Measurements from ENCODE around the gene EGFLAM. TPM values are rescaled to one million over a fixed set of nuclear protein-coding genes. Genes with fewer than 3 reads are reported as not detected.

Gene EGFLAM
- total RNA-seq, 1 donor from 2014 or later: 0.12 TPM

- no peaks in the 10 kb centered on the region for H3K4me1 Mint-ChIP-seq (ENCODE audit: low read depth)
- H3K4me3 Mint-ChIP-seq (ENCODE audit: unreplicated experiment): no peak overlapping the region
- no peaks in the 10 kb centered on the region for H3K36me3 Mint-ChIP-seq (ENCODE audit: low read depth)
- no peak for DNase-seq (ENCODE audit: low spot score)
- TF ChIP-seq CTCF (IDR thresholded peaks at IDR 0.05): no peak
- peaks cover 4% of the 10 kb centered on the region for H3K9me3 Mint-ChIP-seq (ENCODE audit: low read depth)
- no peak overlapping the region for H3K27ac Mint-ChIP-seq (ENCODE audit: unreplicated experiment)
- H3K27me3 Mint-ChIP-seq (ENCODE audit: low read depth): peaks cover 5% of the 10 kb centered on the region
These were observed 32.3 kb upstream of the EGFLAM start for GRCh38 chr5:38226091-38226490.

GRCh38 chr5:38228914-38229313 lies 29.4 kb upstream of the EGFLAM start:
- TF ChIP-seq CTCF (IDR thresholded peaks at IDR 0.05): no peak
- Mint-ChIP-seq H3K27ac (ENCODE audit: unreplicated experiment) (no peak overlapping the region), H3K27me3 (ENCODE audit: low read depth) (peaks cover 9% of the 10 kb centered on the region), H3K36me3 (ENCODE audit: low read depth) (no peaks in the 10 kb centered on the region), H3K9me3 (ENCODE audit: low read depth) (peaks cover 2% of the 10 kb centered on the region), H3K4me3 (ENCODE audit: unreplicated experiment) (no peak overlapping the region), H3K4me1 (ENCODE audit: low read depth) (no peaks in the 10 kb centered on the region)
- DNase-seq (ENCODE audit: low spot score): no peak

GRCh38 chr5:38234737-38235136 lies 23.6 kb upstream of the EGFLAM start:
- H3K36me3 Mint-ChIP-seq (ENCODE audit: low read depth): no peaks in the 10 kb centered on the region
- H3K4me1 Mint-ChIP-seq (ENCODE audit: low read depth): no peaks in the 10 kb centered on the region
- DNase-seq (ENCODE audit: low spot score): no peak
- H3K27ac Mint-ChIP-seq (ENCODE audit: unreplicated experiment): no peak overlapping the region
- H3K27me3 Mint-ChIP-seq (ENCODE audit: low read depth): peaks cover 5% of the 10 kb centered on the region
- TF ChIP-seq CTCF (IDR thresholded peaks at IDR 0.05): no peak
- peaks cover 6% of the 10 kb centered on the region for H3K9me3 Mint-ChIP-seq (ENCODE audit: low read depth)
- H3K4me3 Mint-ChIP-seq (ENCODE audit: unreplicated experiment): no peak overlapping the region

GRCh38 chr5:38237681-38238080 lies 20.7 kb upstream of the EGFLAM start:
- H3K36me3 Mint-ChIP-seq (ENCODE audit: low read depth): no peaks in the 10 kb centered on the region
- H3K9me3 Mint-ChIP-seq (ENCODE audit: low read depth): peaks cover 6% of the 10 kb centered on the region
- peaks cover 4% of the 10 kb centered on the region for H3K27me3 Mint-ChIP-seq (ENCODE audit: low read depth)
- H3K27ac Mint-ChIP-seq (ENCODE audit: unreplicated experiment): no peak overlapping the region
- H3K4me1 Mint-ChIP-seq (ENCODE audit: low read depth): no peaks in the 10 kb centered on the region
- no peak for DNase-seq (ENCODE audit: low spot score)
- no peak for TF ChIP-seq CTCF (IDR thresholded peaks at IDR 0.05)
- no peak overlapping the region for H3K4me3 Mint-ChIP-seq (ENCODE audit: unreplicated experiment)

GRCh38 chr5:38240212-38240611 lies 18.1 kb upstream of the EGFLAM start:
- TF ChIP-seq CTCF (IDR thresholded peaks at IDR 0.05): no peak
- Mint-ChIP-seq H3K27me3 (ENCODE audit: low read depth) (peaks cover 7% of the 10 kb centered on the region), H3K27ac (ENCODE audit: unreplicated experiment) (no peak overlapping the region)

More at GRCh38 chr5:38240212-38240611, 18.1 kb upstream of the EGFLAM start:
- Mint-ChIP-seq H3K36me3 (ENCODE audit: low read depth) (no peaks in the 10 kb centered on the region), H3K4me1 (ENCODE audit: low read depth) (no peaks in the 10 kb centered on the region), H3K9me3 (ENCODE audit: low read depth) (peaks cover 3% of the 10 kb centered on the region), H3K4me3 (ENCODE audit: unreplicated experiment) (no peak overlapping the region)
- no peak for DNase-seq (ENCODE audit: low spot score)
